Activated CD4-positive, alpha-beta T cell treated with anti-CD3 and anti-CD28 coated beads, Interleukin-2, amount 10 ng/mL, durations not matched to agents 7 days and 5 days (primary cell): ENCODE data around the gene CRACDL. TPM values are rescaled to one million over a fixed set of nuclear protein-coding genes. Genes with fewer than 3 reads are reported as not detected.

Experiments used
- CTCF ChIA-PET: fragments of 350-600 bp; sonication (Branson Sonifier 250); formaldehyde crosslinking; loops from one replicate; lab custom pipeline; 2021; ENCODE audit warnings: antibody characterized with exemption; lab: Charles Lee
- POLR2A ChIA-PET: fragments of 350-600 bp; sonication (Branson Sonifier 250); formaldehyde crosslinking; loops from one replicate; lab custom pipeline; 2021; ENCODE audit warnings: antibody characterized with exemption; lab: Charles Lee
- DNase-seq: peaks from one replicate; pipeline ENCODE4 v3.0.0-alpha.2; 2020
- H3K27ac Mint-ChIP-seq: one replicate; pipeline ENCODE4 v1.8.0; 2021; ENCODE audit warnings: mild to moderate bottlenecking, moderate library complexity, mixed read lengths
- H3K27me3 Mint-ChIP-seq: one replicate; pipeline ENCODE4 v1.8.0; 2021; ENCODE audit warnings: mixed read lengths
- H3K36me3 Mint-ChIP-seq: one replicate; pipeline ENCODE4 v1.8.0; 2021; ENCODE audit warnings: low read depth, mixed read lengths
- H3K4me1 Mint-ChIP-seq: one replicate; pipeline ENCODE4 v1.8.0; 2021; ENCODE audit warnings: mixed read lengths
- H3K4me3 Mint-ChIP-seq: one replicate; pipeline ENCODE4 v1.8.0; 2021; ENCODE audit warnings: mild to moderate bottlenecking, moderate library complexity, mixed read lengths
- H3K9me3 Mint-ChIP-seq: one replicate; pipeline ENCODE4 v1.8.0; 2021; ENCODE audit warnings: mixed read lengths
- total RNA-seq, 2 experiments: library from RNA; stranded (reverse); gene quantifications; one replicate each; pipeline ENCODE4 v1.2.3, GENCODE V29; 2021

The CRACDL gene
- total RNA-seq, 2 experiments from 2014 or later: 0.19 to 0.22 TPM

GRCh38 chr2:98819231-98819766 is 116.7 kb downstream of the CRACDL start:
- no peak for DNase-seq
- peaks cover 23% of the 10 kb centered on the region for H3K27me3 Mint-ChIP-seq
- H3K4me1 Mint-ChIP-seq: peaks cover 15% of the 10 kb centered on the region
- H3K9me3 Mint-ChIP-seq: peaks cover 2% of the 10 kb centered on the region
- no peak overlapping the region for H3K27ac Mint-ChIP-seq
- CTCF ChIA-PET: interaction anchor here (1.2 to 1.7 kb wide), 3 partner anchors 12 to 170 kb away, joined by 3 to 5 read pairs (median 4); no protein-coding TSS in a partner anchor
- H3K4me3 Mint-ChIP-seq: no peak overlapping the region
- H3K36me3 Mint-ChIP-seq: peaks cover 3% of the 10 kb centered on the region
- POLR2A ChIA-PET: no interaction called here

- Mint-ChIP-seq H3K4me1 (peaks cover 6% of the 10 kb centered on the region), H3K4me3 (no peak overlapping the region), H3K27me3 (peaks cover 24% of the 10 kb centered on the region), H3K27ac (no peak overlapping the region), H3K9me3 (no peaks in the 10 kb centered on the region), H3K36me3 (no peaks in the 10 kb centered on the region)
- ChIA-PET CTCF (interaction anchor here (0.7 to 2.1 kb wide), 4 partner anchors 11 to 173 kb away, joined by 3 to 7 read pairs (median 3); no protein-coding TSS in a partner anchor), POLR2A (no interaction called here)
- DNase-seq: no peak
Measured at GRCh38 chr2:98818164-98818563, 117.9 kb downstream of the CRACDL start.

GRCh38 chr2:98816281-98816680 is 119.7 kb downstream of the CRACDL start:
- peaks cover 4% of the 10 kb centered on the region for H3K4me1 Mint-ChIP-seq
- peaks cover 25% of the 10 kb centered on the region for H3K27me3 Mint-ChIP-seq
- DNase-seq: no peak
- ChIA-PET CTCF (interaction anchor here (1.1 to 2.1 kb wide), 2 partner anchors 9 to 16 kb away, joined by 4 to 7 read pairs; no protein-coding TSS in a partner anchor), POLR2A (no interaction called here)
- no peak overlapping the region for H3K27ac Mint-ChIP-seq
- no peak overlapping the region for H3K4me3 Mint-ChIP-seq
- H3K9me3 Mint-ChIP-seq: no peaks in the 10 kb centered on the region
- H3K36me3 Mint-ChIP-seq: no peaks in the 10 kb centered on the region

GRCh38 chr2:98815795-98816194 is 120.2 kb downstream of the CRACDL start:
- H3K4me3 Mint-ChIP-seq: no peak overlapping the region
- H3K9me3 Mint-ChIP-seq: no peaks in the 10 kb centered on the region
- peaks cover 26% of the 10 kb centered on the region for H3K27me3 Mint-ChIP-seq

GRCh38 chr2:98811766-98812165 is 124.3 kb downstream of the CRACDL start:
- H3K4me3 Mint-ChIP-seq: no peak overlapping the region
- ChIA-PET POLR2A (no interaction called here), CTCF (interaction anchor here (0.7 kb wide), 1 partner anchor 1948 kb away, joined by 3 read pairs; no protein-coding TSS in a partner anchor)
- H3K4me1 Mint-ChIP-seq: peaks cover 17% of the 10 kb centered on the region
- H3K36me3 Mint-ChIP-seq: no peaks in the 10 kb centered on the region
- H3K27ac Mint-ChIP-seq: no peak overlapping the region
- no peak for DNase-seq
- no peaks in the 10 kb centered on the region for H3K9me3 Mint-ChIP-seq
- peaks cover 29% of the 10 kb centered on the region for H3K27me3 Mint-ChIP-seq

More at GRCh38 chr2:98815795-98816194, 120.2 kb downstream of the CRACDL start:
- ChIA-PET CTCF (interaction anchor here (1.1 to 2.1 kb wide), 2 partner anchors 15 to 166 kb away, joined by 4 read pairs; no protein-coding TSS in a partner anchor), POLR2A (no interaction called here)
- Mint-ChIP-seq H3K4me1 (peaks cover 4% of the 10 kb centered on the region), H3K36me3 (no peaks in the 10 kb centered on the region), H3K27ac (no peak overlapping the region)
- DNase-seq: no peak

GRCh38 chr2:98810588-98810928 is 125.5 kb downstream of the CRACDL start:
- Mint-ChIP-seq H3K27ac (no peak overlapping the region), H3K27me3 (peaks cover 23% of the 10 kb centered on the region), H3K4me1 (peaks cover 18% of the 10 kb centered on the region), H3K9me3 (no peaks in the 10 kb centered on the region), H3K36me3 (no peaks in the 10 kb centered on the region), H3K4me3 (no peak overlapping the region)
- no peak for DNase-seq
- ChIA-PET CTCF (no interaction called here), POLR2A (no interaction called here)

- CTCF ChIA-PET: no interaction called here
- Mint-ChIP-seq H3K9me3 (no peaks in the 10 kb centered on the region), H3K36me3 (no peaks in the 10 kb centered on the region), H3K4me1 (peaks cover 18% of the 10 kb centered on the region), H3K4me3 (no peak overlapping the region), H3K27me3 (peaks cover 18% of the 10 kb centered on the region), H3K27ac (peak overlapping the region; percentile 41)
- no peak for DNase-seq
- POLR2A ChIA-PET: no interaction called here
Measured at GRCh38 chr2:98809878-98810587, 126.0 kb downstream of the CRACDL start.

- ChIA-PET CTCF (no interaction called here), POLR2A (no interaction called here)
- Mint-ChIP-seq H3K27me3 (peaks cover 15% of the 10 kb centered on the region), H3K4me3 (no peak overlapping the region), H3K27ac (no peak overlapping the region), H3K4me1 (peaks cover 18% of the 10 kb centered on the region), H3K36me3 (no peaks in the 10 kb centered on the region), H3K9me3 (no peaks in the 10 kb centered on the region)
- no peak for DNase-seq
Measured at GRCh38 chr2:98809116-98809515, 126.9 kb downstream of the CRACDL start.

- ChIA-PET POLR2A (no interaction called here), CTCF (interaction anchor here (1.2 kb wide), 1 partner anchor 19 kb away, joined by 3 read pairs; no protein-coding TSS in a partner anchor)
- Mint-ChIP-seq H3K36me3 (no peaks in the 10 kb centered on the region), H3K4me3 (no peak overlapping the region), H3K27ac (no peak overlapping the region), H3K9me3 (no peaks in the 10 kb centered on the region), H3K4me1 (peaks cover 18% of the 10 kb centered on the region), H3K27me3 (peaks cover 11% of the 10 kb centered on the region)
- DNase-seq: no peak
Measured at GRCh38 chr2:98808546-98808945, 127.5 kb downstream of the CRACDL start.

- CTCF ChIA-PET: interaction anchor here (0.6 to 2.4 kb wide), 4 partner anchors 10 to 358 kb away, joined by 3 to 7 read pairs (median 4); no protein-coding TSS in a partner anchor
- H3K27ac Mint-ChIP-seq: peak overlapping the region; percentile 51
- no peak for DNase-seq
Measured at GRCh38 chr2:98807929-98808328, 128.1 kb downstream of the CRACDL start.

GRCh38 chr2:98807221-98807620 is 128.8 kb downstream of the CRACDL start:
- Mint-ChIP-seq H3K27me3 (peaks cover 11% of the 10 kb centered on the region), H3K4me3 (no peak overlapping the region), H3K4me1 (peaks cover 18% of the 10 kb centered on the region), H3K36me3 (no peaks in the 10 kb centered on the region), H3K27ac (no peak overlapping the region), H3K9me3 (no peaks in the 10 kb centered on the region)
- peak; percentile 57 for DNase-seq
- POLR2A ChIA-PET: no interaction called here
- CTCF ChIA-PET: interaction anchor here (1.1 to 2.4 kb wide), 7 partner anchors 10 to 158 kb away, joined by 3 to 7 read pairs (median 3); no protein-coding TSS in a partner anchor

More at GRCh38 chr2:98807929-98808328, 128.1 kb downstream of the CRACDL start:
- Mint-ChIP-seq H3K4me3 (no peak overlapping the region), H3K9me3 (no peaks in the 10 kb centered on the region), H3K36me3 (no peaks in the 10 kb centered on the region), H3K27me3 (peaks cover 11% of the 10 kb centered on the region), H3K4me1 (peaks cover 18% of the 10 kb centered on the region)
- POLR2A ChIA-PET: no interaction called here

- Mint-ChIP-seq H3K4me3 (no peak overlapping the region), H3K27ac (no peak overlapping the region), H3K4me1 (peaks cover 18% of the 10 kb centered on the region), H3K36me3 (no peaks in the 10 kb centered on the region), H3K27me3 (peaks cover 9% of the 10 kb centered on the region), H3K9me3 (no peaks in the 10 kb centered on the region)
- CTCF ChIA-PET: interaction anchor here (0.5 to 2.4 kb wide), 8 partner anchors 11 to 173 kb away, joined by 3 to 7 read pairs (median 3); no protein-coding TSS in a partner anchor
- POLR2A ChIA-PET: no interaction called here
- no peak for DNase-seq
Measured at GRCh38 chr2:98806236-98806697, 129.8 kb downstream of the CRACDL start.
